NCI-H2081 (cell line): Measurements from ENCODE around the gene TRRAP.

Experiments used
- DNase-seq, 2 experiments: peaks; one replicate each; lab custom pipeline; 2025; lab: John Stamatoyannopoulos, UW

The TRRAP gene

DNA sequence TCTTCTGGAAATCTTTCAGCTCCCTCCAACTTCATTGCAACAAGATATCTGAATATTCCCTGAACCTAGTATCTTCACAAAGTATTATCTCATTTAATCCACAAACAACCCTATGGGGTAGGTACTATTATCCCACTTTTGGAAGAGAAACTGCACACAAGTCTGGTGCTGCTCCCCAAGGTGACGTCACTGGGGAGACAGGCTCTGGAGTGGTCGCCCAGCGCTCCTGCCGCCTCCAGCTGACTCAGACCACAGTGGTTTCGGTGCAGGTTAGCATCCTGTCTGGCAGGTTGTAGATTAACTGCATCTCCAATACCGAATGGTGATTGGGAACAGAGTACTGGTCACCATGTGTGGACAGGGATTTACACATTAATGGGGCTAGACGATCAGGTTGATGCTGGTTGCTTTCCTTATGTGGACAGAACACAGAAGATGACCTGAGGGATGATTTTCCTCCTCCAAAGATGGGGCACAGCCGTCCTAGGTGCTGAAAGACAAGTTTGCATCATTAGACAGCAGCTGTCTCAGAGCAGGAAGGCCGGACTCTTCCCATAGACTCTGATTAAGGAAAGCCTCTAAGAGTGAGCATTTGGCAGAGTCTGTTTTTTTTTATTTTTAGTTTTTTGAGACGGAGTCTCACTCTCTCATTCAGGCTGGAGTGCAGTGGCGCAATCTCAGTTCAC is 128.6 kb downstream of the TRRAP start:
- no peak for DNase-seq

DNA sequence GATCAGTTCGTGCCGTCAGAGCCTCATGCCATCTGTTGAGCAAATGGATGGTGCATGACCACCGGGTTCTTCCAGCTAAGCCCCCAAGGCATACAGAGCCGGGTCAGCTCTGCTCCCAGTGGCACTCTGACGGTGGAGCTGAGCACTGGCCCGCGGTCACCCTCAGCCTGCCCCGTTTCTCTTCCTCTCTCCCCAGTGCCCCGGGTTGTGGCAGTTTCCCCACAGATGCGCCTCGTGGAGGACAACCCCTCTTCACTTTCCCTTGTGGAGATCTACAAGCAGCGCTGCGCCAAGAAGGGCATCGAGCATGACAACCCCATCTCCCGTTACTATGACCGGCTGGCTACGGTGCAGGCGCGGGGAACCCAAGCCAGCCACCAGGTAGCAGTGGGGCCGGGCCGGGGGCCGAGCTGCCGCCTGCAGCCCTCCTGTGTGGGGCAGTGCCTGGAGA is 129.9 kb downstream of the TRRAP start:
- DNase-seq = no peak

DNA sequence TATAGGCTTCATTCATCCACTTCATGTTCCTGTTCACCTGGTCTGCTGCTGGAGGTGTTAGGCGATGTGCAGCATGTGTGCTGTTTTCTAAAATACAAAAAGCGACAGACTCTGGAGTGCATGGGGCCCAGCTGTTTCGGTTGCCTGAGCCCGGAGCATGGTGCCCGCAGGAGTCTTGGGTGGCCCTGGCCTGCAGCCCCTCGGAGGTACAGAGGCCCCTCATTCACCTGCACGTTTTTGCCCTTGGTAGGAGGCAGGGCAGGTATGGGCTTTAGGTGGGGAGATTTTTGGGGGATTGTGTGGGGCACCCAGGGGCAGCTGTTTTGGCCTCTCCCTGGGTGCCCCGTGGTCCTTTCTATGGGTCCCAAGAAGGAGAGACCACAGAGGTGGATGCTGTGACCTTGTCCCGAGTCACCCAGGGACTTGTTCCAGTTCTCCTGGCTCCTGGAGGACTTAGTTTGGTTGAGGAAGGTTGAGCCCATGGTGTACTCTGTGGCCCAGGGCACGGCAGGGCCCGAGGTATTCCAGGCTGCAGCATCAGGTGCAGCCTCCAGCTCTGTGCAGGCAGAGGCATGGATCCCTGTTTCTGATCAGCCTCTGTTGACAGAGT is 130.7 kb downstream of the TRRAP start:
- no peak for DNase-seq

DNA sequence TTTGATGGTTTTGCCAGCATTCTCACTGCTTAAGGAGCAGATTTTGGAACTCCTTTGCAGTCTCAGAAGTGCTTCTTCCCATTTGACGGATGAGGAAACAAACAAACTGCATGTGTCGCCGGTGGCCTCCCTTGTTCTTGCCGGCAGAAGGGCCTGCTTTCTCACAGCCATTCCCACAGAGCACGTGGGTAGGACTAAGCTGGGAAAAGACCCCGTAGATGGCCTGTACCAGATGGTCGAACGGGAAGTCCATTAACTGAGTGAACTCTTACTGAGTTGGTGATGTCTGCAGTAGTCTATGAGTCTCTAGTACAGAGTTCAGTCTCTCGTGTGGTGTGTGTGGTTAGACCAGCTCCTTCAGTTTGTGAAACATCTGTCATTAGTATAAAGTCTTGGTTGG is 131.9 kb downstream of the TRRAP start:
- no peak for DNase-seq

DNA sequence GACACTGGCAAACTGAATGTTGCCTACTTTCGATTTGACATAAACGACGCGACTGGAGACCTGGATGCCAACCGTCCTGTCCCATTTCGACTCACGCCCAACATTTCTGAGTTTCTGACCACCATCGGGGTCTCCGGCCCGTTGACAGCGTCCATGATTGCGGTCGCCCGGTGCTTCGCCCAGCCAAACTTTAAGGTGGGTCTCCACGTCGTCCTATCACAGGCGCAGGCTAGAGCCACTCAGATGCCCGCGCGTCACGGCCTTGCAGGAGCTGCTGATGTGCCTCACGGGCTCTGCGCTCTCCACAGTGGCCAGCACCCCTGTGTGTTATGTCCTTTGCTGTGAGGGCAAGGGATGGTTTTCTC is 133.0 kb downstream of the TRRAP start:
- no peak for DNase-seq

DNA sequence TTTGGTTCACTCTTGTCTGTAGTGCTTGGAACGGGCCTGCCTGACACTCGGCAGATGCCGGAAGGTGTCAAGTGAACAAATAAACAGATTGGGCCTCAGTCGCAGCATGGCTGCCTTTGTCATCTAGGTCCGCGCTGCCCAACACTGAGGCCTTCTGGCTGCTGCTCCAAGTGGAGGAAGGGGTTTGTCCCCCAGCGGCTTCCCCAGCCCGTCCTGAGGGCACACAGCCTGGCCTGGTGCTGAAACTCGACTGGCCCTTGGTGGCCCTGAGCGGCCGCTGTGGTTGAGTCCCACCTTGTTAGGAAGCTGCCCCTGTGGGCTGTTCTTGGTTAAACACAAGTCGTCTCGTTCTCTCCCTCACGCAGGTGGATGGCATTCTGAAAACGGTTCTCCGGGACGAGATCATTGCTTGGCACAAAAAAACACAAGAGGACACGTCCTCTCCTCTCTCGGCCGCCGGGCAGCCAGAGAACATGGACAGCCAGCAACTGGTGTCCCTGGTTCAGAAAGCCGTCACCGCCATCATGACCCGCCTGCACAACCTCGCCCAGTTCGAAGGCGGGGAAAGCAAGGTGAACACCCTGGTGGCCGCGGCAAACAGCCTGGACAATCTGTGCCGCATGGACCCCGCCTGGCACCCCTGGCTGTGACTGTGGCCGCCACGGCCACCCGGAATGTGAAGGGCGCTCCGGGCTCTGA is 133.5 kb downstream of the TRRAP start:
- DNase-seq = no peak

DNA sequence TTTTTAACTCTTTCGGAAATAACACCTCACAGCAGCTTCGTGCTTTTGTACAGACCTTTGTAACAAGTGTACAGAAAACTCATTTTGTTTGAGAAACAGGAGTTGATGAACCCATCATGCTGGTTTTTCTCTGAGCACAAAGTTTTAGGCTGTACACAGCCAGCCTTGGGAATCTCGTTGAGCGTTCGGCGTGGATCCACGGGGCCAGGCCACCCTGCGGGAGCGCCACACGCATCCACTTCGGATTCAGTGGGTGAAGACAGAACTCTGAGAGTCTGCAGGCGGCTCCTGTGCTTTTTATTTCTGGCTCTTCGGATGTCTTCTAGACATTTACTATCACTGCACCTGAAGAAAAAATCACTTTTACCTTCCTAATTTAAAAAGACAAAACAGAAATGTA is 134.4 kb downstream of the TRRAP start:
- no peak for DNase-seq

DNA sequence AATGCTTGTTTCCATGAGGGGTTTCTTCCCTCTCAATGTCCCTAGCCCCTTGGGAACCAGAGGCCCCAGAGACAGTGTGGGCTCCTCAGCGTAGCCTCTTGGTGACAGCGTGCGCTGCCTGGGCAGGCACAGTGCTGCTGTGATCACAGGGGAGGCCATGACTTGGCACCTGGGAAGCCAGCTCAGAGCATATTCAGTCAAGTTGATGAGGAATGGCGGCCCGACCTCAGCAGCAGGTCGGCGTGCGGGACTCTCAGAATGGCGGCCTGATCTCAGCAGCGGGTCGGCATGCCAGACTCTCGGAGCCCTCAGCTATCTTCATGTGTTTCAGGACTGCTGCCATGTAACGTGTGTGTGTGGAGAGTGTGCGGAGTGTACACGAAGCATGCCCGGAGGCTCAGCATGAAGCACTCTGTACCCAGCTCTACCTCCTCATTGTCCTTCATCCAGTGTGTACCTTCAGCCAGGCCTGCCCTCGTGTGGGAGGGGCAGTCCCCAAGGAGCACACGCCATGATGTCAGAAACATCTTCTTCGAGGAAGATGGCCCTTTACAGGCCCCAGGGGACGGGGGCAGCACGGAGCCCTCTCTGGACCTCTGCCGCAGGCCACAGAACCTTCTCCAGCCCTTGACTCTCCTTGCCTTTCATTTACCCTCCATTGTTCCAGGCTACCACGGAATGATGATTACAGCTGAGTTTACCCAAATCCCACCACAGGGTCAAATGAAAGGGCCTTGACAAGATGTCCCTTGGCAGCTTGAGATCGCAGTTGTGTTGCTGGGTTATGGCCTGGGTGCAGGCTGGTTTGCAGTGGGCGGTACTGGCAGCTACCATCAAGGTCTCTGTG is 135.2 kb downstream of the TRRAP start:
- DNase-seq = no peak

DNA sequence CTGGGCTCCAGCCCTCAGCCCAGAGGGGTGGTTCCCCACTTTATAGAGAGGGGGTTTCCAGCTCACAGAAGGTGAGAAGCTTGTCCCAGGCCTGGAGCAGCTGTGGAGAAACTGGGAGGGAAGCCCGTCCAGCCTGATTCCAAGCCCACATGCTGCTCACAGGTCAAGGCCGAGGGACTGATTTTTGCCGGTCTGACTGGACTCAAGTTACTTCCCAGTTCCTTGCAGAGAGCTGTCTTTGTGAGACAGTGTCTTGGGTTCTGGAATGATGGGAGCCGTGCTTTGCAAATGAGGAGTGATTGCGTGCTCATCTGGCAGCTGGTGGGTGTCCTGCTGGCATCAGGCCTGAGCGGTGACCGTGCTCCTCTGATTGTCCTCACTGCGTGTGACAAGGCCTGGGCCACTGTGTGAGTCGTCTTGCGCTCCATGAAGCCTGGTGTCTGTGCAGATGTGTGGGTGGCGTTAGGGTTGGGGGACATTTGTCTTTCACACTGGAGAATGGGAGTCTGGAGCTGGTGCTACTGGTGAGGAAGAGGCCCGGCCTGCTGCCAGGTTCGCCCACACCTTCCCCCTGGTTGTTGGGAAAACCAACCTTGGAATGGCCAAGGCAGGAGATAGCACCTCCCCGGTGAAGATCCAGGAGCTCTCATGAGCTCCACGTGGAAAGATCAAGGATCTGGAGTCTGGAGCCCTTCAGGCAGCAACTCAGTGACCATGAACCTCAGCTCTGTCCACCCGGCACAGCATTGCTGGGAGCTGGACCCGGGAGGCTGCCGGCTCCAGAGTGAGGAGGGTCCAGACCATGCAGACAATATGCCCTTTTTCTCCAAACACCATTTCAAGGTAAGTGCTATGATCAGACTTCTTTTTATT is 136.0 kb downstream of the TRRAP start:
- DNase-seq = no peak

DNA sequence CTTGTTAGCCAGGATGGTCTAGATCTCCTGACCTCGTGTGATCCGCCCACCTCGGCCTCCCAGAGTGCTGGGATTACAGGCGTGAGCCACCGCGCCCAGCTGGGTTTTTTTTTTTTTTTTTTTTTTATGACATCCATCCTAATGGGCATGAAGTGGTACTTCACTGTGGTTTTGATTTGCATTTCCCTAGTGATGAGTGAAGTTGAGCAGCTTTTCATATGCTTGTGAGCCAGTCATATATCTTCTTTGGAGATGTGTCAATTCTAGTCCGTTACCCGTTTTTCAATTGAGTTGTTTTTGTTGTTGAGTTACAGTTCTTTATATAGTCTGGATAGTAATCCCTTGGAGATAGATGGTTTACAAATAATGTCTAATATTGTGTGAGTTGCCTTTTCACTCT is 137.9 kb downstream of the TRRAP start:
- DNase-seq = no peak

DNA sequence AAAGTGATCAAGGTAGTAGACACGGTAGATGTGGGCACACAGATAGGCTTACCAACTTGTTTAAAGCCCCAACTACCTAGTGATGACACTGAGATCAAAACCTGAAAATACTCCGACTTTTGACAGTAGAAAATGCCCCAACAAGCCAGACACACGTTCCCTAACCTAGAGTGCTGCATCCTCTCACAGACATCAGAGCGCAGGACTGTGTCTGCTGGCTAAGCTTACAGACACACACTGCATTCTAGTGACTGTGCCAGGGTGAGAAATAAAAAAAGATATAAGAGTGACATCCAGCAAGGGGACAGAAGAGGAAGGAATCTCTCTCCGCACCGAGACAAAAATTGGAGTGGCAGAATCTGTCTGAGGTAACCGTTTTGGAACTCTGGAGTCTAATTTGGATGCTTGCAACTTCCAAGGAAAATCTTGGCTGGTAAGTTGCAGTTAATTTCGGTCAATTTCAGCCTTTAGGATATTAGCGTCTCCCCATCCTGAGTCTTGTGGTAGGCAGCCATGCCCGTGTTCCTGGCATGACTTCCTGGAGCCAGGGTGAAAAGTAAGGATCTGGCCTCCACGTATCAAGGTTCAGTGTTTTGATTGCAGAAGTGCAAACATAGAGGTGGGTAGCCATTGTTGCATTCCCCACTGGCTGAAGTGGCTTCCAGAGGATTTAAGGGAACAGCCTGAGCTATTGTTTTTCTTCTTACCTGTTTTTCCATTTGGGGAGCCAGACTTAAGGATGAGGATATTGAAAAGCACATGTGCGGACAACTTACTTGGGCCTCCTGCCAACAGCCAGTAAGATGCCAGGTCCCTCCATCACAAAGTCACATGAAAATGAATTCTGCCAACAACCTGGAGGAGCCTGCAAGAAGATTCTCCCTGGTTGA is 141.4 kb downstream of the TRRAP start:
- no peak for DNase-seq

DNA sequence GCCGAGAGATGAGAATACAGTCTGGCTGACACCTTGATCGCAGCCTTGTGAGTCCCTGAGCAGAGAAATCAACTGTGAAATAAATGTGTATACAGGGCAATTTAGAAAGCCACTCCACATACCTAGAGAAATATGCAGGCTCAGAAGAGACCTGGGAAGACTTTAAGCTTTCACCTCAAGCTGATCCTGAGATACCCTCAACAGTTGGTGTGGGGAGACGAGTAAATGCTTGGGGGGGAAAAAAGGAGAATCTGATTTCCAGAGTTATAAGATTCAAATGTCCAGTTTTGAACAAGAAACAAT is 142.0 kb downstream of the TRRAP start:
- DNase-seq = no peak

DNA sequence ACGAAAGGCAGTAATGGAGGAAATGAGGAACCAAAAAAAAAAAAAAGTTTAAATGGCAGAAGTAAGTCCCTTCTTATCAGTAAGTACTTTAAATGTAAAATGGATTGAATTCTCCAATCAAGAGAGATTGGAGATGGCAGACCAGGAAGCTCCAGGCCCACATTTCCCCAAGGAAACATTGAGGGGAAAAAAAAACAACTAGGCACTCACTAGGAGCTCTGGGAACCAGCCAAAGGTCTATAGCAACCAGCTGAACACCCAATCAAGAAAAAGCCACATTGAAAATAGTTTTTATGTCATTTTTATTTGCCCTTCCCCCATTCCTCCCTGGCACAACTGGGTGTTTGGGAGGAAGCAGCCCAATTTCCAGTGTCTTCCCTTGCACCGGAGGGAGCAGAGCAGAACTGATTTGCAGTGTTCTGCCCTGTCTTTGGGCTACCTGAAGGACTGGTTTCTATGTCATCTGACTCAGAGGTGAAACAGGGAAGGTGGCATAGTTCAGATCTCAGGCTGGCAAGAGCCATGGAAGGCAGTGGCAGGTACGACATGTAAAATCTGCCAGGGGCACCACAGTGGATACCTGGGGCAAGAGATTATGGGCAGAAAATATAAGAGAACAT is 143.7 kb downstream of the TRRAP start:
- no peak for DNase-seq

DNA sequence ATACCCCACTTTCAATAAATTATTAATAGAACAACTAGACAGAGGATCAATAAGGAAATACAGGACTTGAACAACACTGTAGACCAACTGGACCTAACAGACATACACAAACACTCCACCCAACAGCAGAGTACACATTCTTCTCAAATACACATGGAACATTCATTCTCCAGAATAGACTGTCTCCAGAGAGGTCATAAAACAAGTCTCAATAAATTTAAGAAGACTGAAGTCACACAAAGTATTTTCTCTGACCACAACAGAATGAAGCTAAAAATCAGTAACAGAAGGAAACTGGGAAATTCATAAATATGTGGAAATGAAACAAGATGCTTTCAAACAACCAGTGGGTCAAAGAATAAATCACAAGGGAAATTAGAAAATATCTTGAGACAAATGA is 145.7 kb downstream of the TRRAP start:
- no peak for DNase-seq

DNA sequence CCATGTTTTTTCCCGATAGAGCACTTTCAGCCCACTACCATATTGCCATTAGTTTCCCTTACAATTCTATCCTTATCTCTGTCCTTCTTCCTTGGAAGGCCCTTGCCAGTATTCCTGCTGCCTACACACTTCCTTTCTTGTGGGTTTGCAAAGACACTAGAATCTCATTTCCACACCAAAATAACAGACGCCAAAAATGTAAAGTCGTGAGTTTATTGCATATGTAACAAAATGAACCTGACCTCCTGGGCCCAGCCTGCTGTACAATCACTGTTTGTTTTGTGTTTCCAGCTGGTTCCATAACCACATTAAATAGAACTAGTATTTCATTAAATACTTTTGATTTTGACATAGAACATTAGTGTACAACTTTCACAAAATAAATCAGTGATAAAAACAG is 148.9 kb downstream of the TRRAP start:
- DNase-seq = no peak

DNA sequence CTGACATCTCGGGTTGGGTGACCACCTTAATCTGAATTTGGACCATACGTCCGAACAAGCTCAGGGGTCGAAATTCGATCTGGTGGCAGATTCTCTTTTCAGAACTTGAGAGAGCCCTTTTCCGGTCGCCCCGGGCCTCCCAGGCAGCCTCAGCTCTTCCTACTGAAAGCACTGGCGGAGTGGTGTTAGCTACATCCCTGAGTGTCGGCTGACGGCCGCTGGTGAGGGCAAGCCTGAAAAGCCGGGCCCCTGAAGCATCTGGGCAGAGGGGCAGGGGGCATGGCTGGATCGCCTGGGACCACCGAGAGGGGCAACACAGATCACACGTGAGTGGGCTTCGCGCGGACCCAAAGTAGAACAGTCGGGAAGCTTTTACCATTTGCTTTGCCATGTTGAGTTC is 149.5 kb downstream of the TRRAP start:
- DNase-seq = no peak

DNA sequence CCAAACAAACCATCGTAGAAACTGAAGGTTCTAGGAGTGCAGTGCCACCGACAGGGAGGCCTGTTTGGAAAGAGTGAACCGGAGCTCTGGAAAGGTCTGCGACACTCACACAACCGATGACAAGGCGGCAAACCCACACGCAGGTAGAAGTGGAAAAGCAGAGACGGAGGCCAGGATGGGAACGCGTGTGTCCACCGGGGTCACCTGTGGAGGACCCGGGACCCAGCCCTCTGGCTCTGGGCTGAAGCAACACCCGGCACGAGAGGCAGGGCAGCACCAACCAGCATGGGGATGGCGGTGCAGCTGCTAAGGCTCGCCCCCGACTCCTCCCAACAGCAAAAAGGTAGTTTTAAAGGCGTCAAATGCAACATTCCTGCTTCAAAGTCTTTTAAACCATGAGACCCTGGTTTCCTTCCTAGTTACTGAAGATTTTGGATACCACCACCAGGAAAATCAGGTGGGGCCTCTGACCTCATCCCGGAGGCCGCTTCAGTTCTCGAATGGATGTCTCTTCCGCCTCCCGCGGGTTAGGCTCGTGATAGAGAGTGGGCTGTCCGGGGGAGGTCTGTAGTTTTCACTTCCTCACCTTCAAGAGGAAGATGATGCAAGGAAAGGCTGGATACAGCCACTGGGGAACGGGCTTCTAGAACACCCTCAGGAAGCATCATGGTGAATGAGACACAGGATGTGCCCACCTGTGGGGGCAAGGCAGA is 150.1 kb downstream of the TRRAP start:
- no peak for DNase-seq

DNA sequence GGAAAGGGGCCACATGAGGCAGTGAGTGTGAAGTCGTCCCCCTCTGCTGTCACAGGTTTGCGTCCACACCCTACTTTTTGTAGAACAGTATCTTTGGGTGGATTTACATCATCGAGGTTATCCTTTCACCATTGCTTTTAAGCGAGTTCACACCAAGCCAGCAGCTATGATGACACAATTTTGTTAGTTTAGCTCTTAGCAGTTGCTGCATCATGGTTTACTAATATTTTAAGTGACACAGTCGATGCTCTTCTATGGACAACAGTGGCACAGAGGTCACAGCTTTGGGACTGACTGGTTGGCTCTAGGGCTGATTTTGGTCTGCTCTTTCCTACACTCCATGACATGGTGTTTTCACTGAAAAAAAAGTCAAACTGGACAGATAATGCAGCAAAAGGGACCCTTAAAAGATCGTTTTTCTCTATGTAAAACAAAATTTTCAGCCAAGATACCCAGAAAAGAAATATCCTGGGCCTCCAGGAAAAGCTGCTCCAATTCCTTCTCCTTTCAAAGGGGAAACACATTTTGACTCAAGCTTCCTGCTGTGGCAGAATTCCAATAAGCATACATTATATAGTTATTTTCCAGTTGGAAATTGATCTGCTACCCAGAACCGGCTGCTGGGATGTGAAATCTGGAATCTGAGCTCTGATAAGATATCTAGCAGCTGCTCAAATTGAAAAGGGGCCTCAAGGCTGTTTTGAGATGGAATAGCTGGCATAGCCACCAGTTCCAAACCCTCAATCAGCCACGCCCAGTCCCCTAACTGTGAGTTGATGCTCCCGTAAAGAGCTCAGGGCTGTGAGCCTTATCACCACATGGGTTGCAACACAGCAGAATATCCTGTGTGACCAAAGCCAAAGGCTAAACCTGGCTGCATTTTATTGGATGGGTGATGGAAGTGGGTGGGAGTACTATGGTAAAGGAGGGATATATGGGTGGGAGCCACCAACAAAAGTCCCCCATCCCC is 151.4 kb downstream of the TRRAP start:
- no peak for DNase-seq
